OCI-LY3 (cell line): ENCODE results near the gene ADAM10.

Source experiments
- EZH2phosphoT487 ChIP-seq: fragments of 200-600 bp; shearing (Covaris generic); IDR thresholded peaks from 2 replicates; pipeline ENCODE4 v1.6.1; 2018; ENCODE audit warnings: antibody characterized with exemption, mixed run types, low read depth
- TF ChIP-seq, protein P1 (sequence below): fragments of 200-600, 300-600 bp; sonication (generic); IDR thresholded peaks from 2 replicates; pipeline ENCODE4 v1.5.1; 2014; ENCODE audit warnings: antibody characterized with exemption, low read length, low read depth

DNA sequence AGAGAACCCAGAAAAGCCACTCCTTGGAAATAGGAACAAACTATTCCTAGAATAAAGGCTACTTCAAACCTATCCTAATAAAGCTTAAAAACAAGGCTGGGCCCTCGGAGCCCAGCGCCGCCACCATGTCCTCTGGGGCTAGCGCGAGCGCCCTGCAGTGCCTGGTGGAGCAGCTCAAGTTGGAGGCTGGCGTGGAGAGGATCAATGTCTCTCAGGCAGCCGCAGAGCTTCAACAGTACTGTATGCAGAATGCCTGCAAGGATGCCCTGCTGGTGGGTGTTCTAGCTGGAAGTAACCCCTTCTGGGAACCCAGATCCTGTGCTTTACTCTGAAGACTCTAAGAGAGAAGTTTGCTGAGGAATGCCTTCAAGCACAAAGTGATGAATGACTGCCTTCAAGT, 63.2 kb downstream of the ADAM10 start:
- TF ChIP-seq, protein P1, sequence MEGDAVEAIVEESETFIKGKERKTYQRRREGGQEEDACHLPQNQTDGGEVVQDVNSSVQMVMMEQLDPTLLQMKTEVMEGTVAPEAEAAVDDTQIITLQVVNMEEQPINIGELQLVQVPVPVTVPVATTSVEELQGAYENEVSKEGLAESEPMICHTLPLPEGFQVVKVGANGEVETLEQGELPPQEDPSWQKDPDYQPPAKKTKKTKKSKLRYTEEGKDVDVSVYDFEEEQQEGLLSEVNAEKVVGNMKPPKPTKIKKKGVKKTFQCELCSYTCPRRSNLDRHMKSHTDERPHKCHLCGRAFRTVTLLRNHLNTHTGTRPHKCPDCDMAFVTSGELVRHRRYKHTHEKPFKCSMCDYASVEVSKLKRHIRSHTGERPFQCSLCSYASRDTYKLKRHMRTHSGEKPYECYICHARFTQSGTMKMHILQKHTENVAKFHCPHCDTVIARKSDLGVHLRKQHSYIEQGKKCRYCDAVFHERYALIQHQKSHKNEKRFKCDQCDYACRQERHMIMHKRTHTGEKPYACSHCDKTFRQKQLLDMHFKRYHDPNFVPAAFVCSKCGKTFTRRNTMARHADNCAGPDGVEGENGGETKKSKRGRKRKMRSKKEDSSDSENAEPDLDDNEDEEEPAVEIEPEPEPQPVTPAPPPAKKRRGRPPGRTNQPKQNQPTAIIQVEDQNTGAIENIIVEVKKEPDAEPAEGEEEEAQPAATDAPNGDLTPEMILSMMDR = no peak
- no peak for TF ChIP-seq EZH2phosphoT487
